GM12892 (cell line): ENCODE data around the gene FNDC1.

ENCODE experiments used
- POLR2A ChIP-seq: IDR thresholded peaks from 2 replicates; pipeline ENCODE4 v1.6.1; 2011; ENCODE audit warnings: low read depth, low read length, control low read depth
- POLR2AphosphoS5 ChIP-seq: IDR thresholded peaks from 2 replicates; pipeline ENCODE4 v1.6.1; 2011; ENCODE audit warnings: low read depth, low read length, control low read depth
- TAF1 ChIP-seq: IDR thresholded peaks from 2 replicates; pipeline ENCODE4 v1.6.1; 2011; ENCODE audit warnings: low read depth, mild to moderate bottlenecking, control low read depth, low read length, borderline replicate concordance

GRCh38 chr6:159184559-159184958 lies 15.4 kb downstream of the FNDC1 start:
- no peak for TF ChIP-seq POLR2AphosphoS5
- no peak for TF ChIP-seq POLR2A
- no peak for TF ChIP-seq TAF1
